ENCODE data around the gene KLHL13. TPM values are rescaled to one million over a fixed set of nuclear protein-coding genes. Genes with fewer than 3 reads are reported as not detected.
"Not testable (repeated sequence)": the region's sequence is repeated elsewhere in the genome, so short reads cannot be mapped to it uniquely, and the experiment has no call there.

Gene KLHL13
- total RNA-seq, 1 donor = 13.8 TPM

DNA sequence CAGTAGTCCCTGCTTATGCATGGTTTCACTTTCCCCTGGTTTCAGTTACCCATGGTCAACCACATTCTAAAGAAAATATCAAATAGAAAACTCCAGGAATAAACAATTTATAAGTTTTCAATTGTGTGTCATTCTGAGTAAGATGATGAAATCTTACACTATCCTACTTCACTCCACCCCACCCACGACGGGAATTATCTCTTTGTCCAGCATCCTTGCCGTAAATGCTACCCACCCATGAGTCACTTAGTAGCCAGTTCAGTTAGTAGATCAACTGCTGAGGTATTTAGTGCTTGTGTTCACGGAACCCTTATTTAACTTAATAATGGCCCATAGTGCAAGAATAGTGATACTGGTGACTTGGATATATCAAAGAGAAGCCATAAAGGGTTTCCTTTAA is 91.4 kb downstream of the KLHL13 start:
- no peaks in the 10 kb centered on the region for H4K20me1 ChIP-seq (ENCODE audit: insufficient read depth, low read length)
- no peaks in the 10 kb centered on the region for H3K36me3 ChIP-seq (ENCODE audit: insufficient read depth, low read length)
- H3K79me2 ChIP-seq (ENCODE audit: insufficient read depth, low read length) = no peaks in the 10 kb centered on the region
- no peaks in the 10 kb centered on the region for H3K4me1 ChIP-seq (ENCODE audit: insufficient read depth, low read length)
- H3K4me3 ChIP-seq (ENCODE audit: insufficient read depth, low read length) = no peak overlapping the region
- H3K27me3 ChIP-seq (ENCODE audit: insufficient read depth, low read length) = no peaks in the 10 kb centered on the region
- DNase-seq (ENCODE audit: insufficient read length, low spot score, missing footprints) = no peak
- no peak overlapping the region for H2AFZ ChIP-seq (ENCODE audit: low read length)
- TF ChIP-seq, protein P1, sequence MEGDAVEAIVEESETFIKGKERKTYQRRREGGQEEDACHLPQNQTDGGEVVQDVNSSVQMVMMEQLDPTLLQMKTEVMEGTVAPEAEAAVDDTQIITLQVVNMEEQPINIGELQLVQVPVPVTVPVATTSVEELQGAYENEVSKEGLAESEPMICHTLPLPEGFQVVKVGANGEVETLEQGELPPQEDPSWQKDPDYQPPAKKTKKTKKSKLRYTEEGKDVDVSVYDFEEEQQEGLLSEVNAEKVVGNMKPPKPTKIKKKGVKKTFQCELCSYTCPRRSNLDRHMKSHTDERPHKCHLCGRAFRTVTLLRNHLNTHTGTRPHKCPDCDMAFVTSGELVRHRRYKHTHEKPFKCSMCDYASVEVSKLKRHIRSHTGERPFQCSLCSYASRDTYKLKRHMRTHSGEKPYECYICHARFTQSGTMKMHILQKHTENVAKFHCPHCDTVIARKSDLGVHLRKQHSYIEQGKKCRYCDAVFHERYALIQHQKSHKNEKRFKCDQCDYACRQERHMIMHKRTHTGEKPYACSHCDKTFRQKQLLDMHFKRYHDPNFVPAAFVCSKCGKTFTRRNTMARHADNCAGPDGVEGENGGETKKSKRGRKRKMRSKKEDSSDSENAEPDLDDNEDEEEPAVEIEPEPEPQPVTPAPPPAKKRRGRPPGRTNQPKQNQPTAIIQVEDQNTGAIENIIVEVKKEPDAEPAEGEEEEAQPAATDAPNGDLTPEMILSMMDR (IDR thresholded peaks at IDR 0.05; ENCODE audit: extremely low read depth, low read depth, low read length) = no peak
- peak overlapping the region; percentile 22 for H3K4me2 ChIP-seq (ENCODE audit: insufficient read depth, low read length)
- no peaks in the 10 kb centered on the region for H3K9me3 ChIP-seq (ENCODE audit: low read depth, low read length)
- H3K27ac ChIP-seq (ENCODE audit: low read depth, low read length) = no peak overlapping the region

DNA sequence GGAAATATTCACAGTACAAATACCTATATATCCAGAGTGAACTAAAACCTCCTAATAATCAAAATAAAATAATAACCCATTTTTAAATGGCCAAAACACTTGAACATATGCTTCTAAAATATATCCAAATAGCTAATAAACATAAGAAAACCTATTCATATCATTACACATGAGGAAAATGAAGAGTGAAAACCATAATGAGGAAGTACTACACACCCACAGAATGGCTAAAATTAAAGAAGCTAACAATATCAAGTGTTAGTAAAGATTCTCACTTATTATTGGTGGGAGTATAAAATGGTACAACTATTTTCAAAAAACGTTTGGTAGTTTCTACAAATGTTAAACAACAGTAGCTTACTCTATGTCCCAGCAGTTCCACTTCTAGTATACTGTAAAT is 92.1 kb downstream of the KLHL13 start:
- H3K27ac ChIP-seq (ENCODE audit: low read depth, low read length) = no peak overlapping the region
- H2AFZ ChIP-seq (ENCODE audit: low read length) = no peak overlapping the region
- no peaks in the 10 kb centered on the region for H4K20me1 ChIP-seq (ENCODE audit: insufficient read depth, low read length)
- no peaks in the 10 kb centered on the region for H3K27me3 ChIP-seq (ENCODE audit: insufficient read depth, low read length)
- H3K9me3 ChIP-seq (ENCODE audit: low read depth, low read length) = no peaks in the 10 kb centered on the region
- H3K4me3 ChIP-seq (ENCODE audit: insufficient read depth, low read length) = no peak overlapping the region
- no peak overlapping the region for H3K4me2 ChIP-seq (ENCODE audit: insufficient read depth, low read length)
- no peak for DNase-seq (ENCODE audit: insufficient read length, low spot score, missing footprints)
- H3K4me1 ChIP-seq (ENCODE audit: insufficient read depth, low read length) = no peaks in the 10 kb centered on the region
- no peaks in the 10 kb centered on the region for H3K36me3 ChIP-seq (ENCODE audit: insufficient read depth, low read length)
- TF ChIP-seq, protein P1 (IDR thresholded peaks at IDR 0.05; ENCODE audit: extremely low read depth, low read depth, low read length) = no peak
- H3K79me2 ChIP-seq (ENCODE audit: insufficient read depth, low read length) = no peaks in the 10 kb centered on the region

DNA sequence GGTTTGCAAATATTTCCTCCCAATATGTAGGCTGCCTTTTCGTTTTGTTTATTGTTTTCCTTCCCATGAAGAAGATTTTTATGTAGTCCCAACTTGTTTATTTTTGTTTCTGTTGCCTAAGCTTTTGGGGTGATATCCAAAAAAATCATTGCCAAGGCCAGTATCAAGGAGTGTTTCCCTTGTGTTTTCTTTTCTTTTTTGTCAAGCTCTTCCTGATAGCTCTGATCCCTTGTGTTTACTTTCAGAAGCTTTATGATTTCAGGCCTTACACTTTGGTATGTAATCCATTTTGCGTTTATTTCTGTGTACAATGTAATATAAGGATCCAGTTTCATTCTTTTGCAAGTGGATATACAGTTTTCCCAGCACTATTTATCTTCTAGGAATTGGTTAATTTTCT is 93.9 kb downstream of the KLHL13 start:
- H3K4me1 ChIP-seq (ENCODE audit: insufficient read depth, low read length) = no peaks in the 10 kb centered on the region
- no peaks in the 10 kb centered on the region for H3K9me3 ChIP-seq (ENCODE audit: low read depth, low read length)
- no peaks in the 10 kb centered on the region for H3K79me2 ChIP-seq (ENCODE audit: insufficient read depth, low read length)
- TF ChIP-seq, protein P1 (IDR thresholded peaks at IDR 0.05; ENCODE audit: extremely low read depth, low read depth, low read length) = no peak
- no peak overlapping the region for H3K4me3 ChIP-seq (ENCODE audit: insufficient read depth, low read length)
- no peak overlapping the region for H3K27ac ChIP-seq (ENCODE audit: low read depth, low read length)
- H3K4me2 ChIP-seq (ENCODE audit: insufficient read depth, low read length) = no peak overlapping the region
- no peaks in the 10 kb centered on the region for H3K27me3 ChIP-seq (ENCODE audit: insufficient read depth, low read length)
- no peak overlapping the region for H2AFZ ChIP-seq (ENCODE audit: low read length)
- H3K36me3 ChIP-seq (ENCODE audit: insufficient read depth, low read length) = no peaks in the 10 kb centered on the region
- H4K20me1 ChIP-seq (ENCODE audit: insufficient read depth, low read length) = no peaks in the 10 kb centered on the region
- no peak for DNase-seq (ENCODE audit: insufficient read length, low spot score, missing footprints)

DNA sequence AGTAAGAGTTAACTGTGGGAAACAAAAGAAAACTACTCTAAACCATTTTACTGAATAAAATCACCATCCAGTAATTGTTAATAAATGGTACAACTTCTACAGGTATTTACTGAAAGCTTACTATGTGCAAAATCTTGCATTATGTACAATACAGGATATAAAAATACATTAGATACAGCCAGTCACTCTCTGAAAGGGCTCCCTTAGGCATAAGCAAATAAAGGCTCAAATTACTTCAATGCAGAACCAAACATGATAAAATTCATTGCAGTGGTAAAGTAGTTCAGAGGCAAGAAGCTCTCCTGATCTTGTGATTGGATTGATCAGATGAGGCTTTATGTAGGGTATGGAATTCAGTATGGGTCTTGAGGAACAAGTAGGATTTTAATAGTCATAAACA is 100.2 kb downstream of the KLHL13 start:
- no peak overlapping the region for H3K27ac ChIP-seq (ENCODE audit: low read depth, low read length)
- no peaks in the 10 kb centered on the region for H3K79me2 ChIP-seq (ENCODE audit: insufficient read depth, low read length)
- H2AFZ ChIP-seq (ENCODE audit: low read length) = no peak overlapping the region
- no peaks in the 10 kb centered on the region for H3K9me3 ChIP-seq (ENCODE audit: low read depth, low read length)
- no peaks in the 10 kb centered on the region for H3K4me1 ChIP-seq (ENCODE audit: insufficient read depth, low read length)
- H3K4me2 ChIP-seq (ENCODE audit: insufficient read depth, low read length) = no peak overlapping the region
- H4K20me1 ChIP-seq (ENCODE audit: insufficient read depth, low read length) = no peaks in the 10 kb centered on the region
- TF ChIP-seq, protein P1 (IDR thresholded peaks at IDR 0.05; ENCODE audit: extremely low read depth, low read depth, low read length) = no peak
- H3K27me3 ChIP-seq (ENCODE audit: insufficient read depth, low read length) = no peaks in the 10 kb centered on the region
- no peaks in the 10 kb centered on the region for H3K36me3 ChIP-seq (ENCODE audit: insufficient read depth, low read length)
- no peak overlapping the region for H3K4me3 ChIP-seq (ENCODE audit: insufficient read depth, low read length)
- no peak for DNase-seq (ENCODE audit: insufficient read length, low spot score, missing footprints)

DNA sequence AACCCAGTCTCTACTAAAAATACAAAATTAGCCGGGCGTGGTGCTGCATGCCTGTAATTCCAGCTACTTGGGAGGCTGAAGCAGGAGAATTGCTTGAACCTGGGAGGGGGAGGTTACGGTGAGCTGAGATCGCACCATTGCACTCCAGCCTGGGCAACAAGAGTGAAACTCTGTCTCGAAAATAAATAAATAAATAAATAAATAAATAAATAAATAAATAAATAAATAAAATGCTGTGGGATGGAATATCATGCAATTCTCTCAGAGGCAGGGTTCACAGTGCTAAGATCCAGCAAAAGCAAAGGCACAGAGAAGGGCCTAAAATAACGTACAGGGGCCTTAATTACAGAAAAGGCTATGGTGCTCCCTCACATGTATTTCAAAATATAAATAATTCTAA is 114.2 kb downstream of the KLHL13 start:
- not testable (repeated sequence) for H3K79me2 ChIP-seq (ENCODE audit: insufficient read depth, low read length); H3K4me3 ChIP-seq (ENCODE audit: insufficient read depth, low read length); H4K20me1 ChIP-seq (ENCODE audit: insufficient read depth, low read length); H3K27ac ChIP-seq (ENCODE audit: low read depth, low read length); H3K4me1 ChIP-seq (ENCODE audit: insufficient read depth, low read length); H3K9me3 ChIP-seq (ENCODE audit: low read depth, low read length); H3K36me3 ChIP-seq (ENCODE audit: insufficient read depth, low read length); DNase-seq (ENCODE audit: insufficient read length, low spot score, missing footprints); H2AFZ ChIP-seq (ENCODE audit: low read length); H3K4me2 ChIP-seq (ENCODE audit: insufficient read depth, low read length); H3K27me3 ChIP-seq (ENCODE audit: insufficient read depth, low read length)

Measured in osteoblast (primary cell).